ENCODE data around the gene GIMAP7. TPM values are rescaled to one million over a fixed set of nuclear protein-coding genes. Genes with fewer than 3 reads are reported as not detected.

The GIMAP7 gene
- total RNA-seq, 1 donor from 2014 or later: 188 TPM

DNA sequence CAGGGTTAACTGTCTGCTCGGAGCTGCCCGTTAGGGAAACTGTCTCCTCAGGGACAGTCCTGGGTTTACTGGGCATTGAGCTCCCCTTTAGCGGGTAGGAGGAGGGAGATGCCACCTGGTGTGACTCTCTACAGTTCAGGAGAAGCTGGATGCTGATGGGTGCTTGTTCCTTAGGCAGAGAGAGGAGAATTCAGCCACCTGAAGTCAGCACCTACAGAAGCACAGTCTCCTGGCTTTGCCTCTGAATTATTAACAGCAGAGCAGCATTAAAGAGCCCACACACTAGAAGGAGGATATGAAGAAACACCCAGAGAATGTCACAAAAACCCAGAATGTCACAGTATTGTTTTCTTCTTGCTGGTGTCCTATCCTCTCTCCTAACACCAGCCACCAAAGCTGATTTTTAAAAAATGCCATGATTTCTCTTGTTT is 53.2 kb downstream of the GIMAP7 start:
- intact Hi-C loops (cut with micrococcal nuclease): loop anchor here (1.0 to 5.0 kb wide), 6 partner anchors 53 to 187 kb away; partner anchors contain the start of genes GIMAP5, GIMAP6, GIMAP7 and GIMAP8

GRCh38 chr7:150568714-150569113 is 54.0 kb downstream of the GIMAP7 start:
- intact Hi-C loops (cut with micrococcal nuclease): loop anchor here (1.0 to 5.0 kb wide), 5 partner anchors 54 to 187 kb away; partner anchors contain the start of genes GIMAP5, GIMAP6 and GIMAP7

DNA sequence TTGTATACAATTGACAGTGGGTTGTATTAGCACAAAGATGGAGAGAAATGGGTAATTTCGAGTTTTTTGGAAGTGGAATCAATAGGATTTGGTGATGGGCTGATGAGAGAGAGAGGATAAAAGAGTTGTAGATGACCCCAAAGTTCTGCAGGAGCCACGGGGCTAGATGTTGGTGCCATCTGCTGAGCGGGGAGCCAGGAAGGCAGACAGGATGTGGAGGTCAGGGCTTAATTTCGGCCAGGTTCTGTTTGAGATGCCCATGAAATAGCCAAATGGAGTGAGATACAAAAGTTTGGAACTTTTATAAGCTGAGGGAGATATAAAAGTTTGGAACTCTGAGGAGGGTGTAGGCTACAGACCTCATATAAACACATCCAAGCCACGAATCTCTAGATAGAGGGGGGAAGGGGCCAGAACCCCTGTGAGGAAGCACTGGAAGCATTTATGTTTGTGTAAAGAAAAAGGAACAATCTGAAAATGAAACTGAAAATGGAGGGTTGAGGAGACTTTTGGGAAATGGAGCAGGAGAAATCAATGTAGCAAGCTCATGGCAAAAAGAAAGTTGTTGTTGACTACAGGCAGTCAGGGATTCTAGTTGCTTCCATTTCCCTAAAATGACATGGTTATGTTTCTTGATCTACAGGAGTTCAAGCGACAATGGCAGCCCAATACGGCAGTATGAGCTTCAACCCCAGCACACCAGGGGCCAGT is 54.7 kb downstream of the GIMAP7 start:
- intact Hi-C loops (cut with micrococcal nuclease): loop anchor here (2.0 to 5.0 kb wide), 4 partner anchors 55 to 168 kb away; partner anchors contain the start of genes GIMAP5, GIMAP6 and GIMAP7

Other genes with a start within 250 kb of the GIMAP7 start
- 20.7 and 20.9 TPM in 2 replicates for gene LRRC61, start 191.5 kb upstream of the GIMAP7 start, total RNA-seq
- gene ACTR3C, start 191.3 kb upstream of the GIMAP7 start, total RNA-seq: 11.0 and 11.7 TPM in 2 replicates
- not detected in 2 replicates for gene RARRES2, start 173.2 kb upstream of the GIMAP7 start, total RNA-seq
- 58.2 and 59.1 TPM in 2 replicates for gene REPIN1, start 146.1 kb upstream of the GIMAP7 start, total RNA-seq
- 4.2 and 4.8 TPM in 2 replicates for gene ZNF775, start 135.5 kb upstream of the GIMAP7 start, total RNA-seq
- 27.8 and 28.3 TPM in 2 replicates for gene GIMAP8, start 64.2 kb upstream of the GIMAP7 start, total RNA-seq
- gene GIMAP4, start 52.5 kb downstream of the GIMAP7 start, total RNA-seq: 198 TPM in 2 replicates
- gene GIMAP6, start 117.5 kb downstream of the GIMAP7 start, total RNA-seq: 115 and 119 TPM in 2 replicates
- 75.9 and 79.2 TPM in 2 replicates for gene GIMAP2, start 170.8 kb downstream of the GIMAP7 start, total RNA-seq
- gene GIMAP1, start 201.7 kb downstream of the GIMAP7 start, total RNA-seq: 16.5 and 18.8 TPM in 2 replicates
- 77.7 and 90.8 TPM in 2 replicates for gene GIMAP5, start 222.5 kb downstream of the GIMAP7 start, total RNA-seq